Activated CD8-positive, alpha-beta memory T cell treated with anti-CD3 and anti-CD28 coated beads for 36 hours (primary cell): Measurements from ENCODE around the gene UIMC1. TPM values are rescaled to one million over a fixed set of nuclear protein-coding genes. Genes with fewer than 3 reads are reported as not detected.
"Not testable (repeated sequence)": the region's sequence is repeated elsewhere in the genome, so short reads cannot be mapped to it uniquely, and the experiment has no call there.

ENCODE experiments used
- CTCF ChIA-PET: fragments of 350-600 bp; sonication (Branson Sonifier 250); formaldehyde crosslinking; loops from one replicate; lab custom pipeline; 2021; ENCODE audit warnings: antibody characterized with exemption; lab: Charles Lee
- POLR2A ChIA-PET: fragments of 350-600 bp; sonication (Branson Sonifier 250); formaldehyde crosslinking; loops from one replicate; lab custom pipeline; 2021; ENCODE audit warnings: antibody characterized with exemption; lab: Charles Lee
- total RNA-seq, 2 experiments: library from RNA; stranded (reverse); gene quantifications; one replicate each; pipeline ENCODE4 v1.2.3, GENCODE V29; 2021

Gene UIMC1
- total RNA-seq: 10 to 100 TPM; 40.0 to 41.3 TPM

- POLR2A ChIA-PET: interaction anchor here (0.7 to 1.5 kb wide), 3 partner anchors 10 to 290 kb away, joined by 3 to 6 read pairs (median 3); no protein-coding TSS in a partner anchor
- CTCF ChIA-PET: interaction anchor here (0.6 to 2.1 kb wide), 4 partner anchors 10 to 559 kb away, joined by 3 to 7 read pairs (median 4); no protein-coding TSS in a partner anchor
Observed at GRCh38 chr5:177006265-177006972, at the start of gene UIMC1. TSS of gene UIMC1 (minus strand) at chr5:177006779. CDS start at chr5:176982615, 24,164 bp downstream.

- POLR2A ChIA-PET: no interaction called here
- CTCF ChIA-PET: no interaction called here
Observed at GRCh38 chr5:177049285-177049684, 42.7 kb upstream of the UIMC1 start.

- CTCF ChIA-PET, POLR2A ChIA-PET: not testable (repeated sequence)
Observed at GRCh38 chr5:177048531-177048930, 42.0 kb upstream of the UIMC1 start.

- ChIA-PET POLR2A (no interaction called here), CTCF (interaction anchor here (1.3 kb wide), 1 partner anchor 26 kb away, joined by 4 read pairs; no protein-coding TSS in a partner anchor)
Observed at GRCh38 chr5:177045631-177046030, 39.1 kb upstream of the UIMC1 start.

- ChIA-PET POLR2A (no interaction called here), CTCF (interaction anchor here (0.9 to 1.3 kb wide), 2 partner anchors 10 to 27 kb away, joined by 3 to 4 read pairs; no protein-coding TSS in a partner anchor)
Observed at GRCh38 chr5:177044641-177045040, 38.1 kb upstream of the UIMC1 start.

GRCh38 chr5:177043958-177044357 is 37.4 kb upstream of the UIMC1 start:
- POLR2A ChIA-PET: no interaction called here

GRCh38 chr5:177043114-177043513 is 36.5 kb upstream of the UIMC1 start:
- CTCF ChIA-PET: no interaction called here

More at GRCh38 chr5:177043958-177044357, 37.4 kb upstream of the UIMC1 start:
- CTCF ChIA-PET: interaction anchor here (0.9 kb wide), 1 partner anchor 9 kb away, joined by 3 read pairs; no protein-coding TSS in a partner anchor

GRCh38 chr5:177041936-177042335 is 35.4 kb upstream of the UIMC1 start:
- CTCF ChIA-PET: no interaction called here

More at GRCh38 chr5:177043114-177043513, 36.5 kb upstream of the UIMC1 start:
- POLR2A ChIA-PET: no interaction called here

GRCh38 chr5:177040814-177041420 is 34.3 kb upstream of the UIMC1 start:
- POLR2A ChIA-PET: no interaction called here
- CTCF ChIA-PET: no interaction called here

More at GRCh38 chr5:177041936-177042335, 35.4 kb upstream of the UIMC1 start:
- POLR2A ChIA-PET: no interaction called here

GRCh38 chr5:177036921-177037320 is 30.3 kb upstream of the UIMC1 start:
- POLR2A ChIA-PET: no interaction called here
- CTCF ChIA-PET: no interaction called here

- ChIA-PET CTCF (no interaction called here), POLR2A (no interaction called here)
Observed at GRCh38 chr5:177036443-177036842, 29.9 kb upstream of the UIMC1 start.

- ChIA-PET CTCF (no interaction called here), POLR2A (no interaction called here)
Observed at GRCh38 chr5:177035976-177036375, 29.4 kb upstream of the UIMC1 start.

- ChIA-PET POLR2A (no interaction called here), CTCF (no interaction called here)
Observed at GRCh38 chr5:177029498-177029897, 22.9 kb upstream of the UIMC1 start.

GRCh38 chr5:177027665-177028064 is 21.1 kb upstream of the UIMC1 start:
- CTCF ChIA-PET: interaction anchor here (0.7 to 1.2 kb wide), 3 partner anchors 83 to 369 kb away, joined by 3 read pairs; no protein-coding TSS in a partner anchor
- POLR2A ChIA-PET: interaction anchor here (0.5 to 0.7 kb wide), 3 partner anchors 19 to 367 kb away, joined by 3 to 7 read pairs (median 4); no protein-coding TSS in a partner anchor

- ChIA-PET CTCF (interaction anchor here (0.6 kb wide), 1 partner anchor 33 kb away, joined by 3 read pairs; no protein-coding TSS in a partner anchor), POLR2A (no interaction called here)
Observed at GRCh38 chr5:177025101-177025601, 18.6 kb upstream of the UIMC1 start.

- ChIA-PET POLR2A (no interaction called here), CTCF (interaction anchor here (0.6 kb wide), 1 partner anchor 68 kb away, joined by 3 read pairs; no protein-coding TSS in a partner anchor)
Observed at GRCh38 chr5:177024559-177024958, 18.0 kb upstream of the UIMC1 start.

- CTCF ChIA-PET: interaction anchor here (1.0 to 2.2 kb wide), 3 partner anchors 18 to 49 kb away, joined by 3 to 5 read pairs (median 3); no protein-coding TSS in a partner anchor
- POLR2A ChIA-PET: interaction anchor here (0.5 to 0.6 kb wide), 2 partner anchors 27 to 42 kb away, joined by 3 read pairs; no protein-coding TSS in a partner anchor
Observed at GRCh38 chr5:177023303-177023664, 16.7 kb upstream of the UIMC1 start.

- POLR2A ChIA-PET: interaction anchor here (0.5 to 1.1 kb wide), 4 partner anchors 9 to 41 kb away, joined by 3 to 6 read pairs (median 3); partner anchors contain the start of gene UIMC1
- CTCF ChIA-PET: interaction anchor here (1.0 to 2.2 kb wide), 3 partner anchors 17 to 50 kb away, joined by 3 to 5 read pairs (median 3); no protein-coding TSS in a partner anchor
Observed at GRCh38 chr5:177022386-177023302, 16.1 kb upstream of the UIMC1 start, which contains the start of gene ZNF346. TSS of gene ZNF346 (plus strand) at chr5:177022696. CDS start at chr5:177022739, 43 bp downstream.
